Ureter (tissue), 1 donor: ENCODE results near the gene CGREF1. TPM values are rescaled to one million over a fixed set of nuclear protein-coding genes. Genes with fewer than 3 reads are reported as not detected.

Experiments
- total RNA-seq: library from RNA; stranded (reverse); gene quantifications from one replicate; pipeline ENCODE4 v1.2.4, GENCODE V29; 2023
- donor health status: DM: yes; HTN: yes; CAD: no.

CGREF1 gene
- total RNA-seq, 1 donor from 2014 or later = 1.9 TPM

Other genes with a start within 250 kb of the CGREF1 start
- gene MAPRE3, start 148.5 kb downstream of the CGREF1 start, total RNA-seq = 29.4 TPM
- gene TMEM214, start 86.2 kb downstream of the CGREF1 start, total RNA-seq = 89.6 TPM
- gene AGBL5, start 67.5 kb downstream of the CGREF1 start, total RNA-seq = 22.0 TPM
- gene OST4, start 47.5 kb downstream of the CGREF1 start, total RNA-seq = 398 TPM
- 65.8 TPM for gene EMILIN1, start 40.5 kb downstream of the CGREF1 start, total RNA-seq
- gene KHK, start 32.4 kb downstream of the CGREF1 start, total RNA-seq = 2.6 TPM
- 0.78 TPM for gene ABHD1, start 4.7 kb upstream of the CGREF1 start, total RNA-seq
- gene PREB, start 15.5 kb upstream of the CGREF1 start, total RNA-seq = 45.6 TPM
- gene PRR30, start 20.3 kb upstream of the CGREF1 start, total RNA-seq = not detected
- gene TCF23, start 29.9 kb upstream of the CGREF1 start, total RNA-seq = 0.42 TPM
- gene ATRAID, start 92.9 kb upstream of the CGREF1 start, total RNA-seq = 131 TPM
- 42.1 TPM for gene SLC5A6, start 93.1 kb upstream of the CGREF1 start, total RNA-seq
- 63.6 TPM for gene CAD, start 98.2 kb upstream of the CGREF1 start, total RNA-seq
- not detected for gene SLC30A3, start 143.9 kb upstream of the CGREF1 start, total RNA-seq
- not detected for gene DNAJC5G, start 156.3 kb upstream of the CGREF1 start, total RNA-seq
- gene TRIM54, start 163.3 kb upstream of the CGREF1 start, total RNA-seq = 0.18 TPM
- gene UCN, start 189.3 kb upstream of the CGREF1 start, total RNA-seq = 0.68 TPM
- 77.1 TPM for gene MPV17, start 204.0 kb upstream of the CGREF1 start, total RNA-seq
- gene GTF3C2, start 237.6 kb upstream of the CGREF1 start, total RNA-seq = 109 TPM